Measurements from ENCODE around the gene PTGIS. TPM values are rescaled to one million over a fixed set of nuclear protein-coding genes. Genes with fewer than 3 reads are reported as not detected.

The PTGIS gene
- total RNA-seq, 5 donors from 2014 or later (not counting 1 experiment from before 2014, with no cell fraction given): 0.22 to 0.46 (median 0.23) TPM; not detected in 2

DNA sequence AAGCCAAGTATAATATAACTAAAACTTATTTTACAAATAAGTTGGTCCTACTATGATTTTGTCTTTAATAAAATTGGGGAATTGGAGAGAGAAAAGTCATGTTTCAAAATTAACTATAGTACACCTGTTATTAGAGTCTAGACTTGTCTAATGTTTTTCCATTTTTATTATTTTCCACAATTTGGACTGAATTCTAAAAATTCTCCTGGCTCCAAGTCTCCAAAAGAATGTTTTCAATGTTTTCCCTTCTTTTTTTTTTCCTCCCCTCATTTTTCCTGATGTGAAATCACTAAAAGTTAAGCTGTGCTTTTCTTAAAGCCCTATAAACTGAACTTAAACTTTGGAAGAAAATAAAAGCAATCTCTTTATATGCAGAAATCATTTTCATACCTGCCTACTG lies 11.3 kb downstream of the PTGIS start:
- H3K4me3 ChIP-seq (ENCODE audit: control insufficient read depth in 1 of 2, extremely low read depth in 1 of 2, low read length in 1 of 2): no peak overlapping the region
- no peak overlapping the region for H3K27ac Mint-ChIP-seq
- CTCF ChIA-PET: interaction anchor here in 1 of 2 donors (0.6 to 0.7 kb wide), 2 partner anchors 41 to 253 kb away, joined by 3 read pairs; no protein-coding TSS in a partner anchor
- H3K9me3 Mint-ChIP-seq: peaks cover 0 to 4% (median 3%) of the 10 kb centered on the region in 3 donors
- no peaks in the 10 kb centered on the region for H3K4me1 Mint-ChIP-seq
- DNase-seq: no peak
- H3K27ac ChIP-seq (ENCODE audit: low read length): no peak overlapping the region
- H3K27me3 ChIP-seq (replicated peaks in 1 of 2; ENCODE audit: control insufficient read depth in 2 of 2, extremely low read depth in 1 of 2, insufficient read depth in 2 of 2, low read length in 1 of 2): peaks cover 0 to 18% of the 10 kb centered on the region in 2 experiments
- H3K36me3 Mint-ChIP-seq: no peaks in the 10 kb centered on the region
- H3K9me3 ChIP-seq: no peaks in the 10 kb centered on the region
- H3K4me1 ChIP-seq (ENCODE audit: control insufficient read depth in 1 of 2, extremely low read depth in 1 of 2, insufficient read depth in 2 of 2, low read length in 2 of 2): no peaks in the 10 kb centered on the region
- H3K27me3 Mint-ChIP-seq: peaks cover 30 to 35% of the 10 kb centered on the region in 2 donors
- no peak overlapping the region for H3K4me3 Mint-ChIP-seq
- no peak for ATAC-seq (replicated peaks in 1 of 4)
- H3K36me3 ChIP-seq (ENCODE audit: control insufficient read depth in 2 of 2, extremely low read depth in 1 of 2, insufficient read depth in 1 of 2, low read length in 1 of 2): no peaks in the 10 kb centered on the region
- POLR2A ChIA-PET: interaction anchor here in 1 of 2 donors (0.7 kb wide), 1 partner anchor 50 kb away, joined by 3 read pairs; no protein-coding TSS in a partner anchor

DNA sequence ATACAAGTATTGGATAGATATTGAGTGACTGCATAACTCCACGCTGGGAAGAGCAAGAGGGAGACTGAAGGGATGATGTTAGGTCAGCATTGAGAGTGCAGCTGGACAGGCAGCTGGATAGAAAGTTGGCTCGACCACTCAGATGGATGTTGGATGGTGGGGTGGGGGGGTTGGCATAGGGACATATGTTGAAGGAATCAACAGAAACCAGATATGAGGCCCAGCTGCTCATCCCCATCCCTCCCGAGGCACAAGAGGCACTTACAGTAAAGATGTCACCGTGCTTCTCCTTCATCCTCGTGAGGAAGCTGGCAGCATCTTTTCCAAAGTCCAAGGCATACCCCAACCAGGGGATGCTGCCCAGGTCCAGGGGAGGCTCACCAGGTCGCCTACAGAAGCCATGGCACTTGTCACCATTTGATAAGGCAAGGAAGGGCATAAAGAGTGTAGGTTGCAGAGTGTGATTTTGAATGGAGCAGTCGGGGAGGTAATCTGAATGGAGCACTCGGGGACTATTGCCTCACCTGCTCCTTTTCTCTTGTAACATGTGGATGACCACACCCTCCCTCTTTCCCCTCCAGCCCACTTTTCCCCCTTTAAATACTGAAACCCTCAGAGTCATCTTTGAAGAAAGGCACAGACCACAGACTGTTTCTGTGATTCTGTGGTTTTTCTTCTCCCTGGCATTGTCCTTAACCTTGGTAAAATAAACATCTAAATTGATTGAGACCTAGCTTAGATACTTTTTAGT lies 18.0 kb downstream of the PTGIS start:
- no peak overlapping the region for H3K27ac ChIP-seq (ENCODE audit: low read length)
- no peak for DNase-seq
- H3K4me1 Mint-ChIP-seq: no peaks in the 10 kb centered on the region

GRCh38 chr20:49548371-49548947 lies 19.5 kb downstream of the PTGIS start:
- DNase-seq (no peak), ATAC-seq (replicated peaks in 1 of 4) (no peak)
- Histone ChIP-seq H3K27me3 (replicated peaks in 1 of 2; ENCODE audit: control insufficient read depth in 2 of 2, extremely low read depth in 1 of 2, insufficient read depth in 2 of 2, low read length in 1 of 2) (peaks cover 0 to 21% of the 10 kb centered on the region in 2 experiments), H3K36me3 (ENCODE audit: control insufficient read depth in 2 of 2, extremely low read depth in 1 of 2, insufficient read depth in 1 of 2, low read length in 1 of 2) (no peaks in the 10 kb centered on the region), H3K27ac (ENCODE audit: low read length) (no peak overlapping the region), H3K4me3 (ENCODE audit: control insufficient read depth in 1 of 2, extremely low read depth in 1 of 2, low read length in 1 of 2) (no peak overlapping the region), H3K9me3 (no peaks in the 10 kb centered on the region), H3K4me1 (ENCODE audit: control insufficient read depth in 1 of 2, extremely low read depth in 1 of 2, insufficient read depth in 2 of 2, low read length in 2 of 2) (no peaks in the 10 kb centered on the region)
- H3K36me3 Mint-ChIP-seq: no peaks in the 10 kb centered on the region
- peaks cover 0 to 10% of the 10 kb centered on the region in 2 donors for H3K27me3 Mint-ChIP-seq
- WGBS (ENCODE audit: insufficient coverage): 100% methylated on average over 1 of the region's 1 CpG
- H3K9me3 Mint-ChIP-seq: peaks cover 4 to 7% (median 6%) of the 10 kb centered on the region in 3 donors
- no peak overlapping the region for H3K4me3 Mint-ChIP-seq
- H3K27ac Mint-ChIP-seq: no peak overlapping the region
- CTCF ChIA-PET: no interaction called here
- POLR2A ChIA-PET: interaction anchor here in 1 of 2 donors (0.6 kb wide), 1 partner anchor 145 kb away, joined by 3 read pairs; no protein-coding TSS in a partner anchor
- H3K4me1 Mint-ChIP-seq: no peaks in the 10 kb centered on the region

More for the DNA sequence above, 18.0 kb downstream of the PTGIS start:
- no peaks in the 10 kb centered on the region for H3K9me3 ChIP-seq
- no peak overlapping the region for H3K4me3 ChIP-seq (ENCODE audit: control insufficient read depth in 1 of 2, extremely low read depth in 1 of 2, low read length in 1 of 2)
- H3K36me3 ChIP-seq (ENCODE audit: control insufficient read depth in 2 of 2, extremely low read depth in 1 of 2, insufficient read depth in 1 of 2, low read length in 1 of 2): no peaks in the 10 kb centered on the region
- ChIA-PET POLR2A (no interaction called here), CTCF (interaction anchor here in 1 of 2 donors (0.6 kb wide), 1 partner anchor 321 kb away, joined by 3 read pairs; no protein-coding TSS in a partner anchor)
- Mint-ChIP-seq H3K27me3 (peaks cover 0 to 10% of the 10 kb centered on the region in 2 donors), H3K36me3 (no peaks in the 10 kb centered on the region), H3K27ac (no peak overlapping the region), H3K4me3 (no peak overlapping the region), H3K9me3 (peaks cover 4 to 7% (median 6%) of the 10 kb centered on the region in 3 donors)
- H3K4me1 ChIP-seq (ENCODE audit: control insufficient read depth in 1 of 2, extremely low read depth in 1 of 2, insufficient read depth in 2 of 2, low read length in 2 of 2): no peaks in the 10 kb centered on the region
- 70% methylated on average over 2 of the region's 8 CpGs for WGBS (ENCODE audit: insufficient coverage)
- H3K27me3 ChIP-seq (replicated peaks in 1 of 2; ENCODE audit: control insufficient read depth in 2 of 2, extremely low read depth in 1 of 2, insufficient read depth in 2 of 2, low read length in 1 of 2): peaks cover 0 to 14% of the 10 kb centered on the region in 2 experiments
- ATAC-seq (replicated peaks in 1 of 4): no peak

DNA sequence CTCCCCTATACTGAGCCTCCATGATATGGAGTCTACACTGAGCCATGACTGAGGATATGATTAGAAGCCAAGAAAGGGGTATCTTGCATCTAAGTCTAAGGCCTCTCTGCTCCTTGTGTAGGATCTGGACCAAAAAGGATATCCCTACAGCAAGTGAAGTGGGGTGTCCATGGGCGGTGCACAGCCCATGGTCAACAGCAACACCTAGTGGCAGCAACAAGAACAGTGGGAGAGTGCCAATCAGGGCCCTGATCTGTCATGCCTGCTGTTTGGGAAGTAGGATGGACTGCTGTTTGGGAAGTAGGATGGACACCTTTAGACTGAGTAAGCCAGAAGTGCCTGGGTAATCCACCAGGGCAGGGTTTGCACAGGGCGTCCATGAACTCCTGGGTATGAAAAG lies 22.4 kb downstream of the PTGIS start:
- Mint-ChIP-seq H3K4me3 (no peak overlapping the region), H3K27me3 (no peaks in the 10 kb centered on the region), H3K4me1 (peaks cover 0 to 2% (median 2%) of the 10 kb centered on the region in 3 donors), H3K36me3 (no peaks in the 10 kb centered on the region), H3K27ac (no peak overlapping the region), H3K9me3 (peaks cover 4 to 7% (median 6%) of the 10 kb centered on the region in 3 donors)
- ATAC-seq (replicated peaks in 1 of 4) (no peak), DNase-seq (no peak)
- H3K36me3 ChIP-seq (ENCODE audit: control insufficient read depth in 2 of 2, extremely low read depth in 1 of 2, insufficient read depth in 1 of 2, low read length in 1 of 2): no peaks in the 10 kb centered on the region
- 90% methylated on average over 2 of the region's 2 CpGs for WGBS (ENCODE audit: insufficient coverage)
- ChIA-PET POLR2A (no interaction called here), CTCF (no interaction called here)
- H3K27ac ChIP-seq (ENCODE audit: low read length): no peak overlapping the region
- peaks cover 0 to 27% of the 10 kb centered on the region in 2 experiments for H3K27me3 ChIP-seq (replicated peaks in 1 of 2; ENCODE audit: control insufficient read depth in 2 of 2, extremely low read depth in 1 of 2, insufficient read depth in 2 of 2, low read length in 1 of 2)
- H3K4me3 ChIP-seq (ENCODE audit: control insufficient read depth in 1 of 2, extremely low read depth in 1 of 2, low read length in 1 of 2): no peak overlapping the region
- H3K9me3 ChIP-seq: no peaks in the 10 kb centered on the region
- H3K4me1 ChIP-seq (ENCODE audit: control insufficient read depth in 1 of 2, extremely low read depth in 1 of 2, insufficient read depth in 2 of 2, low read length in 2 of 2): no peaks in the 10 kb centered on the region

DNA sequence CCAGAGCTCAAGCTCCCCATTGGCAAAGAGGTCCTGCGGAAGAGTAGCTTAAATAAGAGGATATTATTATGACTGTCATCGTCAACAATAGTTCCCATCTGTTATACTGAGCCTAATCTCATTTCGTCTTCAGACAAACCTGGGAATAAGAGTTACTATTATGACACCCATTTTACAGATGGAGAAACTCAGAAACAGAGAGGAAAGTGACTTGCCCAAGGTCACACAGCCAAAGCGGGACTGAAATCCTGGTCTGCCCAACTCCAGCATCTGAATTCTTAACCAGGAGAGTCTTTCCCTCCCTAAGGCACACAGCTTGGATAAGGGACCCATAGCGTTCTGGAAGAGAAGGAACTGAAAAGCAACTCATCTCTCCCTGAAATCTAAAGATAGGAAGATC lies 23.4 kb downstream of the PTGIS start:
- DNase-seq: no peak
- Histone ChIP-seq H3K27me3 (replicated peaks in 1 of 2; ENCODE audit: control insufficient read depth in 2 of 2, extremely low read depth in 1 of 2, insufficient read depth in 2 of 2, low read length in 1 of 2) (peaks cover 0 to 36% of the 10 kb centered on the region in 2 experiments), H3K4me3 (ENCODE audit: control insufficient read depth in 1 of 2, extremely low read depth in 1 of 2, low read length in 1 of 2) (no peak overlapping the region), H3K4me1 (ENCODE audit: control insufficient read depth in 1 of 2, extremely low read depth in 1 of 2, insufficient read depth in 2 of 2, low read length in 2 of 2) (no peaks in the 10 kb centered on the region), H3K9me3 (no peaks in the 10 kb centered on the region), H3K36me3 (ENCODE audit: control insufficient read depth in 2 of 2, extremely low read depth in 1 of 2, insufficient read depth in 1 of 2, low read length in 1 of 2) (no peaks in the 10 kb centered on the region), H3K27ac (ENCODE audit: low read length) (no peak overlapping the region)
- no peaks in the 10 kb centered on the region for H3K36me3 Mint-ChIP-seq
- peaks cover 4 to 7% (median 6%) of the 10 kb centered on the region in 3 donors for H3K9me3 Mint-ChIP-seq
- H3K4me3 Mint-ChIP-seq: no peak overlapping the region
- no peak for ATAC-seq (replicated peaks in 1 of 4)
- peaks cover 0 to 2% (median 2%) of the 10 kb centered on the region in 3 donors for H3K4me1 Mint-ChIP-seq
- POLR2A ChIA-PET: no interaction called here
- no peak overlapping the region for H3K27ac Mint-ChIP-seq
- CTCF ChIA-PET: no interaction called here
- peaks cover 0 to 3% of the 10 kb centered on the region in 2 donors for H3K27me3 Mint-ChIP-seq
- WGBS (ENCODE audit: insufficient coverage): 80% methylated on average over 1 of the region's 5 CpGs

- Histone ChIP-seq H3K4me3 (ENCODE audit: control insufficient read depth in 1 of 2, extremely low read depth in 1 of 2, low read length in 1 of 2) (no peak overlapping the region), H3K36me3 (ENCODE audit: control insufficient read depth in 2 of 2, extremely low read depth in 1 of 2, insufficient read depth in 1 of 2, low read length in 1 of 2) (no peaks in the 10 kb centered on the region), H3K4me1 (ENCODE audit: control insufficient read depth in 1 of 2, extremely low read depth in 1 of 2, insufficient read depth in 2 of 2, low read length in 2 of 2) (no peaks in the 10 kb centered on the region), H3K27me3 (replicated peaks in 1 of 2; ENCODE audit: control insufficient read depth in 2 of 2, extremely low read depth in 1 of 2, insufficient read depth in 2 of 2, low read length in 1 of 2) (peaks cover 0 to 40% of the 10 kb centered on the region in 2 experiments), H3K27ac (ENCODE audit: low read length) (no peak overlapping the region), H3K9me3 (no peaks in the 10 kb centered on the region)
- peaks cover 4 to 7% (median 6%) of the 10 kb centered on the region in 3 donors for H3K9me3 Mint-ChIP-seq
- peaks cover 0 to 2% (median 2%) of the 10 kb centered on the region in 3 donors for H3K4me1 Mint-ChIP-seq
- DNase-seq (no peak), ATAC-seq (replicated peaks in 1 of 4) (no peak)
- 85% methylated on average over 6 of the region's 10 CpGs for WGBS (ENCODE audit: insufficient coverage)
- peaks cover 0 to 6% of the 10 kb centered on the region in 2 donors for H3K27me3 Mint-ChIP-seq
- POLR2A ChIA-PET: no interaction called here
- CTCF ChIA-PET: no interaction called here
- H3K27ac Mint-ChIP-seq: no peak overlapping the region
- H3K36me3 Mint-ChIP-seq: no peaks in the 10 kb centered on the region
- H3K4me3 Mint-ChIP-seq: no peak overlapping the region
Observed at GRCh38 chr20:49543858-49544437, 24.0 kb downstream of the PTGIS start.

Data from T-cell (primary cell).